ENCODE measurements around the gene HIGD1B.
"Not testable (repeated sequence)": the region's sequence is repeated elsewhere in the genome, so short reads cannot be mapped to it uniquely, and the experiment has no call there.

Gene HIGD1B

DNA sequence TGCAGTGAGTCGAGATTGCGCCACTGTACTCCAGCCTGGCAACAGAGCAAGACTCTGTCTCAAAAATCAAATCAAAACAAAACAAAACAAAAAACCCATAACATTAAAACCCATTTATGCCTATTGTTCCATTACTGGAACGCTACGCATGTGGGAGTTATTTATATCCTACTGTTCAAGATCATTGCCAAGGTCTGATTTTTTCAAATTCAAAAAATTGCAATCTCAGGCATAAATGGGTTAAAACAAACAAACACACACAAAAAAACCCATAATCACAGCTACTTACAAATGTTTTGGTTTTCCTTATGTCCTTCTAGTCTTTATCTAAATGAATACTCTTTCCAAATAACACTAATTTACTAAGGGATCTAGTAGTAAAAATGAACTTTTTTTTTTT, 35.4 kb upstream of the HIGD1B start:
- TF ChIP-seq POLR2AphosphoS5 (IDR thresholded peaks at IDR 0.05; ENCODE audit: borderline replicate concordance, low read depth, low read length) (no peak), EZH2 (IDR thresholded peaks at IDR 0.05) (no peak), FOXP2 (optimal IDR thresholded peaks at IDR 0.05; ENCODE audit: control extremely low read depth, extremely low read length, insufficient read depth) (no peak)
- H3K9ac ChIP-seq (ENCODE audit: insufficient read length): no peak overlapping the region
- DNase-seq (ENCODE audit: low read depth, low spot score): no peak
- H3K27ac ChIP-seq: peak overlapping the region; percentile 42; the same call in 1 of the 2 replicates
- H3K4me3 ChIP-seq: no peak overlapping the region
- no peaks in the 10 kb centered on the region; the same call in 1 of the 2 replicates for H3K36me3 ChIP-seq (ENCODE audit: insufficient read depth, low read length)
- H3K9me3 ChIP-seq (ENCODE audit: low read depth, low read length): no peaks in the 10 kb centered on the region

DNA sequence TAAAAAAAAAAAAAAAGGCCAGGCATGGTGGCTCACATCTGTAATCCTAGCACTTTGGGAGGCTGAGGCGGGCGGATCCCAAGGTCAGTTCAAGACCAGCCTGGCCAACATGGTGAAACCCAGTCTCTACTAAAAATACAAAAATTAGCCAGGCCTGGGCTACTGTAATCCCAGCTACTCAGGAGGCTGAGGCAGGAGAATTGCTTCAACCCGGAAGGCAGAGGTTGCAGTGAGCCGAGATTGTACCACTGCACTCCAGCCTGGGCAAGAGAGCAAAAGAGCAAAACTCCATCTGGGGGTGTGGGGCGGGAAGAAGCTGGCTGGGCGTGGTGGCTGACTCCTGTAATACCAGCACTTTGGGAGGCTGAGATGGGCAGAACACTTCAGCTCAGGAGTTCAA, 29.2 kb upstream of the HIGD1B start:
- not testable (repeated sequence) for DNase-seq (ENCODE audit: low read depth, low spot score); H3K9me3 ChIP-seq (ENCODE audit: low read depth, low read length); H3K4me3 ChIP-seq; H3K9ac ChIP-seq (ENCODE audit: insufficient read length); H3K27ac ChIP-seq
- peaks cover 16% of the 10 kb centered on the region for H3K36me3 ChIP-seq (ENCODE audit: insufficient read depth, low read length)

DNA sequence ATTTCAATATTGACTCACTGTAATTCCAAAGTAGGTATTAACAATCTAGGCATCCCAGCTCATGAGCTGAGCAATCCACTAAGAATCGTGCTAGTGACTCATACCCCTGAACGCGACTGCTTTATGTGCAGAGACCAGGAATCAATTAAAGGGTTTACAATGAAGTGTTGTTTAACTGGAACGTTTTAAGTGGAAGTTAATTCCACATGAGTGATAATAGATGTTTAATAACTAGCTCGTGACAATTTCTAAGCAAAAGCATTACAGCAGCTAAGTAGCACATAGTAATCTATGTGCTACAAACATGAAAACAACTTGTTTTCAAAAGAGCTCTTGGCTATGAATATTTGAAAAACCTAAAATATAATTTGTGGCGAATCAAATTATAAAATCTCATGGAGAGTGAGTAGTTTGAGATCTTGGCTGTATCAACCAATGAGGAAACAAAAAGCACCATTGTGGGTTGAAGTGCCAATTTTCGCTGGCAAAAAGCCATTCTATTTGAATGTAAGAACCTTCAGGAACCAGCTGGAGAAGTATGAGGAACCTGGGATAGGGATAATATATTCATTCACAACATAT, 27.0 kb upstream of the HIGD1B start:
- TF ChIP-seq FOXP2 (optimal IDR thresholded peaks at IDR 0.05; ENCODE audit: control extremely low read depth, extremely low read length, insufficient read depth) (no peak), POLR2AphosphoS5 (IDR thresholded peaks at IDR 0.05; ENCODE audit: borderline replicate concordance, low read depth, low read length) (no peak), EZH2 (IDR thresholded peaks at IDR 0.05) (no peak)
- peak overlapping the region; percentile 30 for H3K4me3 ChIP-seq
- no peak for DNase-seq (ENCODE audit: low read depth, low spot score)
- peaks cover 20% of the 10 kb centered on the region for H3K36me3 ChIP-seq (ENCODE audit: insufficient read depth, low read length)
- peak overlapping the region; percentile 63 for H3K27ac ChIP-seq
- H3K9me3 ChIP-seq (ENCODE audit: low read depth, low read length): no peaks in the 10 kb centered on the region
- H3K9ac ChIP-seq (ENCODE audit: insufficient read length): no peak overlapping the region

DNA sequence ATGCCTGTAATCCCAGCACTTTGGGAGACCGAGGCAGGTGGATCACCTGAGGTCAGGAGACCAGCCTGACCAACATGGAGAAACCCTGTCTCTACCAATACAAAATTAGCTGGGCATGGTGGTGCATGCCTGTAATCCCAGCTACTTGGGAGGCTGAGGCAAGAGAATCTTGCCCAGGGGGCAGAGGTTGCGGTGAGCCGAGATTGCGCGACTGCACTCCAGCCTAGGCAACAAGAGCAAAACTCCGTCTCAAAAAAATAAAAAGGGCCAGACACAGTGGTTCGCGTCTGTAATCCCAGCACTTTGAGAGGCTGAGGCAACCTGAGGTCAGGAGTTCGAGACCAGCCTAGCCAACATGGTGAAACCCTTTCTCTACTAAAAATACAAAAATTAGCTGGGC, 22.4 kb upstream of the HIGD1B start:
- not testable (repeated sequence) for H3K27ac ChIP-seq; H3K36me3 ChIP-seq (ENCODE audit: insufficient read depth, low read length); H3K4me3 ChIP-seq; DNase-seq (ENCODE audit: low read depth, low spot score); H3K9me3 ChIP-seq (ENCODE audit: low read depth, low read length); H3K9ac ChIP-seq (ENCODE audit: insufficient read length)

DNA sequence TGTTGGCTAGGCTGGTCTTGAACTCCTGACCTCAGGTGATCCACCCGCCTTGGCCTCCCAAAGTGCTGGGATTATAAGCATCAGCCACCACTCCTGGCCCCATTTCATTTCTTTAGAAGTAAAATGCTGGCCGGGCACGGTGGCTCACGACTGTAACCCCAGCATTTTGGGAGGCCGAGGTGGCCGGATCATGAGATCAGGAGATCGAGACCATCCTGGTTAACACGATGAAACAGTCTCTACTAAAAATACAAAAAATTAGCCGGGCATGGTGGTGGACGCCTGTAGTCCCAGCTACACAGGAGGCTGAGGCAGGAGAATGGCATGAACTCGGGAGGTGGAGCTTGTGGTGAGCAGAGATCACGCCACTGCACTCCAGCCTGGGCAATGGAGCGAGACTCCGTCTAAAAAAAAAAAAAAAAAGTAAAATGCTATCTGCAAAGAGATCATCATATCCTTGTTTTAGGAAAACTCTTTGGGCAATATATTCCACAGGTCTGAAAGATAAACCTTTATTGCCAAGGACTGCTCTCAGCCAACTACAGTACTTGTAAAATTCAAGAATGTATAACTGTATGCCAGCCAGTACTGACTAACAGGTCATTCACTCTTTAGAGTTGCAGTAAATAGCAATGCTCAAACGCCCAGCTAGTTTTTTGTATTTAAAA, 21.4 kb upstream of the HIGD1B start:
- peaks cover 8% of the 10 kb centered on the region for H3K36me3 ChIP-seq (ENCODE audit: insufficient read depth, low read length)
- TF ChIP-seq FOXP2 (optimal IDR thresholded peaks at IDR 0.05; ENCODE audit: control extremely low read depth, extremely low read length, insufficient read depth): no peak
- TF ChIP-seq POLR2AphosphoS5 (IDR thresholded peaks at IDR 0.05; ENCODE audit: borderline replicate concordance, low read depth, low read length): no peak
- TF ChIP-seq EZH2 (IDR thresholded peaks at IDR 0.05): no peak
- no peak overlapping the region for H3K27ac ChIP-seq
- DNase-seq (ENCODE audit: low read depth, low spot score): no peak
- H3K4me3 ChIP-seq: no peak overlapping the region
- H3K9me3 ChIP-seq (ENCODE audit: low read depth, low read length): no peaks in the 10 kb centered on the region
- H3K9ac ChIP-seq (ENCODE audit: insufficient read length): no peak overlapping the region

DNA sequence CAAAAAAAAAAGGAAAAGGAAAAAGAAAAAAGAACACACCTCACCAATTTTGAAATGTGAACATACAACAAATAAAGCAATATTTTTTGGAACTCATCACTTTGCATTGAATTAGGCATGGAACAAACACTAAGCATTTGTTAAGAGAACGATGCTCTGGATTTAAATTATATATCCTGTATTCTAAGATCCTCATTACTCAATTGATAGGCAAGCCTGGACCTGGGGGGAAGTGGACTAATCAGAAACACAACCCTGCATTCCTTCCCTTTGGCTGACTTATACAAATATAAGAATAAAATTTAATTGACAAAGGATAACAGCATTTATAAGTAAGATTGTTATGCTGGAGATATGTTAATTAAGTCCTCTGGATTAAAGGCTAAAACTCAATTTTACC, 19.8 kb upstream of the HIGD1B start:
- Histone ChIP-seq H3K27ac (no peak overlapping the region), H3K9ac (ENCODE audit: insufficient read length) (peak overlapping the region; percentile 89)

DNA sequence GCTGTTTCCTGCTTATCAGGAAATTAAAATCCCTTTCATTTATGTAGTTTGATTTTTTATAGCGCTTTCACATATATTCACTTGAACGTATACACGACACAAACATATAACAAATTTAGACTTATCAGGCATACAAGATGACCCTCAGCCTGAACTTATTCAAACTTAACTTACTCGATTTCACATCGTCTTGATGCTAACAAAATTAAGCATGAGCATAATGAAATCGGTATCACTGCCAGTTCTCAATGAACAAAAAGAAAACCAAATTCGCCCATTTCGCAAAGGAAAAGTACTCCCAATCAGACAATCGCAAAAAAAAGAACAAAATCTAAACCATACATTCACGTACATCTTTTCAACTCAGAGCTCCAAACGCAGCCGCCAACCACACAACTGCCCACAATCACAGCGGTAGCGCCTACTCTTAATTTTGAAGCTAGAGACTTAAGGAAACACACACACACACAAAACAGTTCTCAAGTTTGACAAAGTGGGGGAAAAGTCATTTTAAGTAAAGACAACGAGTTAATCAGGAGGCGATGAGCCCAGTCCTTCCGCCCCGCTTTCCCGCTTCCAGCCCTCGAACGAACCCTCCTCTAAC, 18.7 kb upstream of the HIGD1B start:
- peak overlapping the region; percentile 84 for H3K4me3 ChIP-seq
- peak overlapping the region; percentile 89 for H3K9ac ChIP-seq (ENCODE audit: insufficient read length)
- no peak for TF ChIP-seq FOXP2 (optimal IDR thresholded peaks at IDR 0.05; ENCODE audit: control extremely low read depth, extremely low read length, insufficient read depth)
- TF ChIP-seq POLR2AphosphoS5 (IDR thresholded peaks at IDR 0.05; ENCODE audit: borderline replicate concordance, low read depth, low read length): no peak; the same call in 1 of the 2 replicates
- H3K27ac ChIP-seq: peak overlapping the region; percentile 79
- H3K36me3 ChIP-seq (ENCODE audit: insufficient read depth, low read length): peaks cover 4% of the 10 kb centered on the region; the same call in 1 of the 2 replicates
- no peak for DNase-seq (ENCODE audit: low read depth, low spot score)
- no peaks in the 10 kb centered on the region for H3K9me3 ChIP-seq (ENCODE audit: low read depth, low read length)

More for the DNA sequence above, 19.8 kb upstream of the HIGD1B start:
- H3K9me3 ChIP-seq (ENCODE audit: low read depth, low read length): no peaks in the 10 kb centered on the region
- peak overlapping the region; percentile 84 for H3K4me3 ChIP-seq
- no peak for TF ChIP-seq EZH2 (IDR thresholded peaks at IDR 0.05)
- no peak for TF ChIP-seq POLR2AphosphoS5 (IDR thresholded peaks at IDR 0.05; ENCODE audit: borderline replicate concordance, low read depth, low read length)
- no peak for TF ChIP-seq FOXP2 (optimal IDR thresholded peaks at IDR 0.05; ENCODE audit: control extremely low read depth, extremely low read length, insufficient read depth)
- DNase-seq (ENCODE audit: low read depth, low spot score): no peak
- peaks cover 5% of the 10 kb centered on the region for H3K36me3 ChIP-seq (ENCODE audit: insufficient read depth, low read length)

DNA sequence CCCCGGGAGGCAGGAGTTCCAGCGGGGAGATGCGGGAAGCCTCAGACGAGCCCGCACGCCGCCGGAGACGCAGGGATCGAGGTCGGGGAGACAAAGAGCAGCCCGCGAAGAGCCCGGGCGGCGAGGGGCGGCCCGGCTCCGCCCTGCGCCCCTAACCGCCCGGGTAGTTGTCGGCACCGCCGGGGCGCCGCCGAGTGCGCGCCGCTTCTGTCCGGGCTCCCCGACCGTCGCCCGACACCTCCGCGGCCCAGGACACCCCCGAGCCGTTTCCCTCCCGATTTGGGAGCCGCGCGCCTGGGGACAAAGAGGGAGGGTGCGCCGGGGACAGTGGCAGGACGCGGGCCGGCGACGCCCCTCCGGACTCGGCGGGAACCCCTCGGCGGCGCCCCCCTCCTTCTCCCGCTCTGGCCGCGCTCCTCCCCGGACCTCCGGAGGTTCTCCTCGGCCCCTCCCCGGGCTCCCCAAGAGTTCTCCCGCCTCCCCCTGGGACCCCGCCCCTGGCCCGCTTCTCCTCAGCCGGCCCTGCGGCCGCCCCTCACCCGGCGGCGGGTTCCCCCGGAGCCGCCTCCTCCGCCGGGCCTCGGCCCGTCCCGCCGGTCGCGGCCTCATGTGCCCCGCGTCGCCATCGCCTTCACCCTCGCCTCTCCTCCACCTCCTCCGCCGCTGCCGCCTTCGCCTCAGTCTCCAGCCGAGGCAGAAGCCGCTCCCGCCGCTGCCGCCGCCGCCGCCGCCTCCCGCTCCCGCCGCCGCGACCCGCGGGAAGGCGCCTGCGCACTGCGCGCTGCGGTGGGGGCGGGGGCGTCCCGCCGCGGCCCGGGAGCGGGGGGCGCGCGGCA, 17.9 kb upstream of the HIGD1B start, which contains the start of gene GJC1:
TSS of gene GJC1 (minus strand) at position 765 of the 836 bp plus-strand sequence. CDS start 24,470 bp downstream, outside the sequence.
- peak within 1 kb of the TSS; percentile 79 for H3K27ac ChIP-seq
- H3K36me3 ChIP-seq (ENCODE audit: insufficient read depth, low read length): no peaks in the 10 kb centered on the region
- peak within 1 kb of the TSS; percentile 89 for H3K9ac ChIP-seq (ENCODE audit: insufficient read length)
- H3K4me3 ChIP-seq: peak within 1 kb of the TSS; percentile 84
- TF ChIP-seq FOXP2 (optimal IDR thresholded peaks at IDR 0.05; ENCODE audit: control extremely low read depth, extremely low read length, insufficient read depth) (no peak), EZH2 (IDR thresholded peaks at IDR 0.05) (no peak), POLR2AphosphoS5 (IDR thresholded peaks at IDR 0.05; ENCODE audit: borderline replicate concordance, low read depth, low read length) (no peak; the same call in 1 of the 2 replicates)
- H3K9me3 ChIP-seq (ENCODE audit: low read depth, low read length): no peaks in the 10 kb centered on the region
- no peak for DNase-seq (ENCODE audit: low read depth, low spot score)
